ENCODE data around the gene TRNAU1AP.

DNA sequence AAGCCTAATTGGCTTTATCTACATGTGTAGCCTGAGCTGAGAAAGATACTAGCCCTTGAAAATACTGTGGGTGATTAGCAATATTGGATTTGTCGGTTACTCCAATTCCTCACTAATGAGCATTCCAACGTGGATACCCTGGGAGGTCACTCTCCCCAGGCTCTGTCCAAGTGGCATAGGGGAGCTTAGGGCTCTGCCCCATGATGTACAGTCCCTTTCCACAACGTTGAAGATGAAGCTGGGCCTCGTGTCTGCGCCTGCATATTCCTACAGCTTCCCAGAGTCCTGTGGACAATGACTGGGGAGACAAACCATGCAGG is 44.5 kb upstream of the TRNAU1AP start:
- TF ChIP-seq, protein P1, sequence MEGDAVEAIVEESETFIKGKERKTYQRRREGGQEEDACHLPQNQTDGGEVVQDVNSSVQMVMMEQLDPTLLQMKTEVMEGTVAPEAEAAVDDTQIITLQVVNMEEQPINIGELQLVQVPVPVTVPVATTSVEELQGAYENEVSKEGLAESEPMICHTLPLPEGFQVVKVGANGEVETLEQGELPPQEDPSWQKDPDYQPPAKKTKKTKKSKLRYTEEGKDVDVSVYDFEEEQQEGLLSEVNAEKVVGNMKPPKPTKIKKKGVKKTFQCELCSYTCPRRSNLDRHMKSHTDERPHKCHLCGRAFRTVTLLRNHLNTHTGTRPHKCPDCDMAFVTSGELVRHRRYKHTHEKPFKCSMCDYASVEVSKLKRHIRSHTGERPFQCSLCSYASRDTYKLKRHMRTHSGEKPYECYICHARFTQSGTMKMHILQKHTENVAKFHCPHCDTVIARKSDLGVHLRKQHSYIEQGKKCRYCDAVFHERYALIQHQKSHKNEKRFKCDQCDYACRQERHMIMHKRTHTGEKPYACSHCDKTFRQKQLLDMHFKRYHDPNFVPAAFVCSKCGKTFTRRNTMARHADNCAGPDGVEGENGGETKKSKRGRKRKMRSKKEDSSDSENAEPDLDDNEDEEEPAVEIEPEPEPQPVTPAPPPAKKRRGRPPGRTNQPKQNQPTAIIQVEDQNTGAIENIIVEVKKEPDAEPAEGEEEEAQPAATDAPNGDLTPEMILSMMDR (IDR thresholded peaks at IDR 0.05): no peak
- no peak for TF ChIP-seq POLR2AphosphoS5 (IDR thresholded peaks at IDR 0.05)

Data from gastroesophageal sphincter (tissue), 3 donors.